NB4 (cell line): ENCODE data around the gene PCBD1.

ENCODE experiments used
- DNase-seq: peaks from one replicate; pipeline ENCODE4 v3.0.0; 2010; ENCODE audit warnings: low read depth
- H3K4me3 ChIP-seq: one replicate; pipeline ENCODE4 v1.5.1; 2011; ENCODE audit warnings: mild to moderate bottlenecking, low read depth, low read length, moderate library complexity
- MAX ChIP-seq: IDR thresholded peaks from 2 replicates; pipeline ENCODE4 v1.6.1; 2011; ENCODE audit warnings: low read depth, low read length
- MYC ChIP-seq: IDR thresholded peaks from 2 replicates; pipeline ENCODE4 v1.6.1; 2011; ENCODE audit warnings: low read depth, low read length
- POLR2A ChIP-seq: IDR thresholded peaks from 2 replicates; pipeline ENCODE4 v1.6.1; 2011; ENCODE audit warnings: mild to moderate bottlenecking; ENCODE audit not compliant: insufficient read length; ENCODE audit errors: extremely low read depth
- TF ChIP-seq, protein P1 (sequence below): IDR thresholded peaks from one replicate; pipeline ENCODE4 v1.5.1; 2012; ENCODE audit warnings: low read depth, low read length

PCBD1 gene

DNA sequence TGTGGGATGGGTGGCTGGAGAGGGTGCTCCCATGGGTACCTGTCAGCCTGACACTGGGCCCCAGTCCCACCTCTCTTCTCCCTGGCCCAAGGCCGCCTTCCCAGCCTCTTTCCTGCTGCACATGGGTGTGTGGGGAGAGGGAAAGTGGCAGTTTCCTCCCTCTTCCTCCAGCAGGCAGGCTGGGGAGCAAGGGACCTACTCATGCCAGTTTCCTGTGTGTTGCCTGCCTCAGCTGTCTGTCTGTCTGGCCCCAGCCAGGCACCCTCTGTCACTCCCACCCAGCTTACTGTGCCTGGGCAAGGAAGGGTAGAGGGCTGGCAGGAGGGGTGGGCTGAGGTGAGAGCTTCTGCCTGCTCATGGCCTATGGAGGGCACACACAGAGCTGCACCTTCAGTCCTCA lies 46.3 kb upstream of the PCBD1 start:
- DNase-seq = no peak
- no peak overlapping the region for H3K4me3 ChIP-seq
- no peak for TF ChIP-seq POLR2A
- TF ChIP-seq, protein P1, sequence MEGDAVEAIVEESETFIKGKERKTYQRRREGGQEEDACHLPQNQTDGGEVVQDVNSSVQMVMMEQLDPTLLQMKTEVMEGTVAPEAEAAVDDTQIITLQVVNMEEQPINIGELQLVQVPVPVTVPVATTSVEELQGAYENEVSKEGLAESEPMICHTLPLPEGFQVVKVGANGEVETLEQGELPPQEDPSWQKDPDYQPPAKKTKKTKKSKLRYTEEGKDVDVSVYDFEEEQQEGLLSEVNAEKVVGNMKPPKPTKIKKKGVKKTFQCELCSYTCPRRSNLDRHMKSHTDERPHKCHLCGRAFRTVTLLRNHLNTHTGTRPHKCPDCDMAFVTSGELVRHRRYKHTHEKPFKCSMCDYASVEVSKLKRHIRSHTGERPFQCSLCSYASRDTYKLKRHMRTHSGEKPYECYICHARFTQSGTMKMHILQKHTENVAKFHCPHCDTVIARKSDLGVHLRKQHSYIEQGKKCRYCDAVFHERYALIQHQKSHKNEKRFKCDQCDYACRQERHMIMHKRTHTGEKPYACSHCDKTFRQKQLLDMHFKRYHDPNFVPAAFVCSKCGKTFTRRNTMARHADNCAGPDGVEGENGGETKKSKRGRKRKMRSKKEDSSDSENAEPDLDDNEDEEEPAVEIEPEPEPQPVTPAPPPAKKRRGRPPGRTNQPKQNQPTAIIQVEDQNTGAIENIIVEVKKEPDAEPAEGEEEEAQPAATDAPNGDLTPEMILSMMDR = no peak
- no peak for TF ChIP-seq MAX
- no peak for TF ChIP-seq MYC

DNA sequence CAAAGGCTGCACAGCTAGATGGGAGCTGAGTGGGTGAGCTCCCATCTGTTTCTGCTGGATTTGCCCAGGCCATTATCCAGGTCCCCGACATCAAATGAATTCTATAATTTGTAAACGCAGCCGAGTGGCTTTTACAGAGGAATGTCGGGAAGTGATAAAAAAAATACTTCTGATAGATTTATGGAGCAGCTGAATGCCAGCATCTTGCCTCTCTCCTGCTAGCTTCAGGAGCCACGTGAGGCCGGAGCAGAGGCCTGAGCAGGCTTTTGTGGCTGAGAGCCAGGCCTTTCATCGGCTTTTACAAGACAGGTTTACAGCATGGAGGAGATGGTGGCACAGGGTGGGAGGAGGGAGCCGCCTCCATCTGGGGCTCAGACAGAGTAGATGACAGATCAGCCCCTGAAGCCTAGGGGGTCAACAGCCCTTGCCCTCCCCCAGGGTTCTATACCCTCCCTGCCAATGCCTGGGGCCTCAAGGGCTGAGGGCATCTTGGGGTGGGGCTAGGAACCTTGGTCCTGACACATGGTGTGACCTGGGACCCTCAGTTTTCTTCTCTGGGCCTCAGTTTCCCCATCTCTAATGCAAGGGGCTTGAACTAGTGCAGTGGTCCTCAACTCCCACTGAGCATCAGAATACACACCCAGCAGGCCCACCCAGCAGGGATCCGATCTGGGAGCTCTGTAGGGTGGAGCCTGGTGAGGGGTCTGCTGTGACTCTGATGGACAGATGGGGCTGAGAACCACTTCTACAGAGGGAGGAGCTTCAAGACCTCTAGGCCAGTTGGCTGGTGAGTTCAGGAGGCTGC lies 44.2 kb upstream of the PCBD1 start:
- DNase-seq = no peak
- no peak for TF ChIP-seq MAX
- TF ChIP-seq, protein P1 = no peak
- TF ChIP-seq MYC = no peak
- TF ChIP-seq POLR2A = no peak
- no peak overlapping the region for H3K4me3 ChIP-seq

GRCh38 chr10:70931168-70931815 lies 42.9 kb upstream of the PCBD1 start:
- no peak overlapping the region for H3K4me3 ChIP-seq
- no peak for DNase-seq
- TF ChIP-seq, protein P1 = no peak
- no peak for TF ChIP-seq POLR2A
- no peak for TF ChIP-seq MYC
- no peak for TF ChIP-seq MAX

- no peak for DNase-seq
- no peak overlapping the region for H3K4me3 ChIP-seq
- no peak for TF ChIP-seq POLR2A
- TF ChIP-seq MAX = no peak
- TF ChIP-seq, protein P1 = no peak
- no peak for TF ChIP-seq MYC
These were observed 42.1 kb upstream of the PCBD1 start for GRCh38 chr10:70930263-70931000.

DNA sequence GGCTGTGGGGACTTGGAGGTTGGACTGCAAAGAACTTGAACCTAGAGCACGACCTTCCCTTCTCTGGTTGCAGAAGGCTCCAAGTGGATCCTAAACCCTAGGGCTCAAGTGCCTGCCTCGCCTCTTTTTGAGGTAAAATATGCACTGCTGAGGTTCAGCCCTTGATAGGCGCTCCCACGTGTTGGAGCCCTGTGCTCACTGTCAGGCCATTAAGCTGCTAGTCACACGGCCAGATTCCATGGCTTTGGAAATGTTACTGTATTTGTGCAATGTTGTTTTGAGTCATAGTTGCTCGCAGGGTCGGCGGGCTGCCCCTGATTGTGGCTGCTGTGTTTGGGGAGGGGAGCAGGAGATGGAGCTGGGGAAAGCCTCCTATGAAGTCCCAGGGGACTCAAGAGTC lies 39.8 kb upstream of the PCBD1 start:
- TF ChIP-seq MYC (no peak), MAX (0 out of 2 replicates have a peak, but pooled peaks have one; percentile 5), POLR2A (no peak)
- H3K4me3 ChIP-seq = no peak overlapping the region
- DNase-seq = no peak
